ENCODE data around the gene HTR7. TPM values are rescaled to one million over a fixed set of nuclear protein-coding genes. Genes with fewer than 3 reads are reported as not detected.

Gene HTR7
- total and polyA plus RNA-seq, 7 experiments from 2014 or later, result 0.11 to 0.32 (median 0.13) TPM; not detected in 4

GRCh38 chr10:90777621-90778020 lies 80.2 kb downstream of the HTR7 start:
- H3K27ac Mint-ChIP-seq, result no peak overlapping the region
- POLR2A ChIA-PET, result no interaction called here
- H3K4me3 ChIP-seq (ENCODE audit: low read length), result no peak overlapping the region
- no peak for DNase-seq
- H3K9me3 ChIP-seq (ENCODE audit: control insufficient read depth in 2 of 3, low read length in 3 of 3), result no peaks in the 10 kb centered on the region
- H3K4me1 Mint-ChIP-seq, result peaks cover 0 to 2% (median 0%) of the 10 kb centered on the region in 7 donors
- no peaks in the 10 kb centered on the region for H3K4me1 ChIP-seq (ENCODE audit: control insufficient read depth in 2 of 2, insufficient read depth in 2 of 2, low read length in 2 of 2)
- peaks cover 0 to 3% (median 0%) of the 10 kb centered on the region in 11 donors for H3K9me3 Mint-ChIP-seq
- no peak overlapping the region for H3K27ac ChIP-seq (ENCODE audit: low read depth, low read length)
- CTCF ChIA-PET, result no interaction called here
- intact Hi-C loops (cut with micrococcal nuclease), result no loop called here
- no peaks in the 10 kb centered on the region for H3K36me3 Mint-ChIP-seq
- no peak overlapping the region for H3K4me3 Mint-ChIP-seq
- H3K27me3 Mint-ChIP-seq, result peaks cover 8 to 13% (median 9%) of the 10 kb centered on the region in 5 donors
- H3K27me3 ChIP-seq (ENCODE audit: control insufficient read depth in 2 of 2, insufficient read depth in 2 of 2, low read length in 2 of 2), result no peaks in the 10 kb centered on the region
- ATAC-seq, result no peak
- no peaks in the 10 kb centered on the region for H3K36me3 ChIP-seq (ENCODE audit: control insufficient read depth in 2 of 3, insufficient read depth in 3 of 3, low read length in 3 of 3)

- H3K4me1 Mint-ChIP-seq, result peaks cover 0 to 2% (median 0%) of the 10 kb centered on the region in 7 donors
- no peak overlapping the region for H3K4me3 Mint-ChIP-seq
- intact Hi-C loops (cut with micrococcal nuclease), result no loop called here
- H3K27me3 ChIP-seq (ENCODE audit: control insufficient read depth in 2 of 2, insufficient read depth in 2 of 2, low read length in 2 of 2), result no peaks in the 10 kb centered on the region
- ChIA-PET CTCF (no interaction called here), POLR2A (no interaction called here)
- no peaks in the 10 kb centered on the region for H3K9me3 ChIP-seq (ENCODE audit: control insufficient read depth in 2 of 3, low read length in 3 of 3)
- no peaks in the 10 kb centered on the region for H3K36me3 Mint-ChIP-seq
- no peak overlapping the region for H3K4me3 ChIP-seq (ENCODE audit: low read length)
- no peak overlapping the region for H3K27ac ChIP-seq (ENCODE audit: low read depth, low read length)
- peaks cover 0 to 3% (median 0%) of the 10 kb centered on the region in 11 donors for H3K9me3 Mint-ChIP-seq
- ATAC-seq (peak; percentile 56), DNase-seq (no peak)
- H3K27me3 Mint-ChIP-seq, result peaks cover 8 to 13% (median 9%) of the 10 kb centered on the region in 5 donors
- H3K36me3 ChIP-seq (ENCODE audit: control insufficient read depth in 2 of 3, insufficient read depth in 3 of 3, low read length in 3 of 3), result no peaks in the 10 kb centered on the region
- H3K27ac Mint-ChIP-seq, result no peak overlapping the region
- no peaks in the 10 kb centered on the region for H3K4me1 ChIP-seq (ENCODE audit: control insufficient read depth in 2 of 2, insufficient read depth in 2 of 2, low read length in 2 of 2)
These were observed 82.3 kb downstream of the HTR7 start for GRCh38 chr10:90775351-90776028.

GRCh38 chr10:90769946-90770841 lies 87.6 kb downstream of the HTR7 start:
- Mint-ChIP-seq H3K4me1 (peaks cover 0 to 2% (median 0%) of the 10 kb centered on the region in 7 donors), H3K36me3 (no peaks in the 10 kb centered on the region), H3K9me3 (peaks cover 0 to 5% (median 0%) of the 10 kb centered on the region in 11 donors), H3K27me3 (peaks cover 10 to 20% (median 13%) of the 10 kb centered on the region in 5 donors), H3K4me3 (no peak overlapping the region), H3K27ac (no peak overlapping the region)
- no peak for ATAC-seq
- H3K27ac ChIP-seq (ENCODE audit: low read depth, low read length), result no peak overlapping the region
- H3K9me3 ChIP-seq (ENCODE audit: control insufficient read depth in 2 of 3, low read length in 3 of 3), result no peaks in the 10 kb centered on the region
- H3K36me3 ChIP-seq (ENCODE audit: control insufficient read depth in 2 of 3, insufficient read depth in 3 of 3, low read length in 3 of 3), result no peaks in the 10 kb centered on the region
- no peak for DNase-seq
- no peaks in the 10 kb centered on the region for H3K4me1 ChIP-seq (ENCODE audit: control insufficient read depth in 2 of 2, insufficient read depth in 2 of 2, low read length in 2 of 2)
- H3K4me3 ChIP-seq (ENCODE audit: low read length), result no peak overlapping the region
- intact Hi-C loops (cut with micrococcal nuclease), result no loop called here
- CTCF ChIA-PET, result no interaction called here
- no peaks in the 10 kb centered on the region for H3K27me3 ChIP-seq (ENCODE audit: control insufficient read depth in 2 of 2, insufficient read depth in 2 of 2, low read length in 2 of 2)
- POLR2A ChIA-PET, result no interaction called here

GRCh38 chr10:90751107-90751997 lies 106.5 kb downstream of the HTR7 start:
- CTCF ChIA-PET, result interaction anchor here (1.3 kb wide), 1 partner anchor 120 kb away, joined by 4 read pairs; the partner anchor contains the start of gene RPP30
- Histone ChIP-seq H3K4me1 (ENCODE audit: control insufficient read depth in 2 of 2, insufficient read depth in 2 of 2, low read length in 2 of 2) (no peaks in the 10 kb centered on the region), H3K27ac (ENCODE audit: low read depth, low read length) (no peak overlapping the region), H3K27me3 (ENCODE audit: control insufficient read depth in 2 of 2, insufficient read depth in 2 of 2, low read length in 2 of 2) (no peaks in the 10 kb centered on the region), H3K36me3 (ENCODE audit: control insufficient read depth in 2 of 3, insufficient read depth in 3 of 3, low read length in 3 of 3) (no peaks in the 10 kb centered on the region), H3K4me3 (ENCODE audit: low read length) (no peak overlapping the region), H3K9me3 (ENCODE audit: control insufficient read depth in 2 of 3, low read length in 3 of 3) (no peaks in the 10 kb centered on the region)
- H3K4me1 Mint-ChIP-seq, result no peaks in the 10 kb centered on the region
- H3K4me3 Mint-ChIP-seq, result no peak overlapping the region
- H3K27ac Mint-ChIP-seq, result no peak overlapping the region
- intact Hi-C loops (cut with micrococcal nuclease), result loop anchor here (1.0 to 5.0 kb wide), 8 partner anchors 37 to 1161 kb away; partner anchors contain the start of gene RPP30 (in 2 of the 2)
- no peaks in the 10 kb centered on the region for H3K36me3 Mint-ChIP-seq
- H3K9me3 Mint-ChIP-seq, result no peaks in the 10 kb centered on the region
- H3K27me3 Mint-ChIP-seq, result peaks cover 38 to 54% (median 48%) of the 10 kb centered on the region in 5 donors
- ATAC-seq, result peak; percentile 54
- POLR2A ChIA-PET, result no interaction called here
- peak in 8 of 9 donors; percentile 10 to 38 (median 25) for DNase-seq

- POLR2A ChIA-PET, result no interaction called here
- H3K4me1 ChIP-seq (ENCODE audit: control insufficient read depth in 2 of 2, insufficient read depth in 2 of 2, low read length in 2 of 2), result no peaks in the 10 kb centered on the region
- Mint-ChIP-seq H3K36me3 (no peaks in the 10 kb centered on the region), H3K27ac (no peak overlapping the region), H3K4me3 (no peak overlapping the region), H3K4me1 (no peaks in the 10 kb centered on the region), H3K27me3 (peaks cover 39 to 58% (median 48%) of the 10 kb centered on the region in 5 donors), H3K9me3 (no peaks in the 10 kb centered on the region)
- no peaks in the 10 kb centered on the region for H3K9me3 ChIP-seq (ENCODE audit: control insufficient read depth in 2 of 3, low read length in 3 of 3)
- no peak for ATAC-seq
- intact Hi-C loops (cut with micrococcal nuclease), result no loop called here
- DNase-seq, result no peak
- CTCF ChIA-PET, result interaction anchor here (0.6 kb wide), 1 partner anchor 1698 kb away, joined by 4 read pairs; no protein-coding TSS in a partner anchor
- H3K27me3 ChIP-seq (ENCODE audit: control insufficient read depth in 2 of 2, insufficient read depth in 2 of 2, low read length in 2 of 2), result no peaks in the 10 kb centered on the region
- no peak overlapping the region for H3K4me3 ChIP-seq (ENCODE audit: low read length)
- no peaks in the 10 kb centered on the region for H3K36me3 ChIP-seq (ENCODE audit: control insufficient read depth in 2 of 3, insufficient read depth in 3 of 3, low read length in 3 of 3)
- no peak overlapping the region for H3K27ac ChIP-seq (ENCODE audit: low read depth, low read length)
These were observed 111.0 kb downstream of the HTR7 start for GRCh38 chr10:90746829-90747228.

- Histone ChIP-seq H3K27ac (ENCODE audit: low read depth, low read length) (no peak overlapping the region), H3K4me3 (ENCODE audit: low read length) (no peak overlapping the region), H3K4me1 (ENCODE audit: control insufficient read depth in 2 of 2, insufficient read depth in 2 of 2, low read length in 2 of 2) (no peaks in the 10 kb centered on the region), H3K27me3 (ENCODE audit: control insufficient read depth in 2 of 2, insufficient read depth in 2 of 2, low read length in 2 of 2) (no peaks in the 10 kb centered on the region), H3K9me3 (ENCODE audit: control insufficient read depth in 2 of 3, low read length in 3 of 3) (no peaks in the 10 kb centered on the region), H3K36me3 (ENCODE audit: control insufficient read depth in 2 of 3, insufficient read depth in 3 of 3, low read length in 3 of 3) (no peaks in the 10 kb centered on the region)
- DNase-seq, result no peak
- ChIA-PET CTCF (no interaction called here), POLR2A (no interaction called here)
- Mint-ChIP-seq H3K36me3 (no peaks in the 10 kb centered on the region), H3K9me3 (no peaks in the 10 kb centered on the region), H3K4me1 (no peaks in the 10 kb centered on the region), H3K27me3 (peaks cover 27 to 48% (median 36%) of the 10 kb centered on the region in 5 donors), H3K4me3 (no peak overlapping the region), H3K27ac (no peak overlapping the region)
- ATAC-seq, result no peak
- intact Hi-C loops (cut with micrococcal nuclease), result no loop called here
These were observed 112.3 kb downstream of the HTR7 start for GRCh38 chr10:90745565-90745964.
